ENCODE measurements around the gene CHMP6. TPM values are rescaled to one million over a fixed set of nuclear protein-coding genes. Genes with fewer than 3 reads are reported as not detected.

CHMP6 gene
- total RNA-seq, 5 donors from 2014 or later (not counting 1 experiment from before 2014, with no cell fraction given), result 25.0 to 48.9 (median 43.2) TPM

DNA sequence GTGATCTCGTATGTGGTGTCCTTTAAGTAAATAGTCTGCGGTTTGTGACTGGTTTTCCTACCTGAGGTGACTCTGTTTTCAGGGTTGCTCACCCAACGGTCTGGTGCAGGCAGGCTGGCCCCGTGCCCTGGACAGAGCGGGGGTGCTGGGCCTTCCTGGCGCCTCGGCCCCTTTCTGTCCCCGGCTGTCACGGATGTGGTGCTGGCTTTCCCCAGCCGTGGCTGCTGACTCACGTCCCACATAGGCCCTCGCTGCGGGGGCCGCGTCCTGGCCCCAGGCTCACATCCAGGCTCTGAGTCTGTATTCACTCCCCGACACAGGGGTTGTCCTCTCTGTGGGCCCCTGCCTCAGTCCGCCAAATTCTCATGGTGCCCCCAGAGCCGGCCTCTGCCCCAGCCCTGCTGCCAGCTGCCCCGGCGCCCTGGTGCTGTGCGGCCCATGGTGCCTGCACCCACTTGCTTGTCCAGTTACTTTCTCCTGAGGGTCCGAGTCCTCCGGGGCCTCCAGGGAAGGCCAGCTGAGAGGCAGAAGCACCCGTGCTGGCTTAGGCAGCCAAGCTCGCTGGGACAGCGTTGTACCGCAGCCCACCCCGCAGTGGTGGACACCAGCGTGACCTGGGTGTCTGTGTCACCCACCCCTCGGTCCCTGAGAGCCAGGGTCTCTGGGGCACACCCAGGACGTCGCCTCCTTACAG lies 5.9 kb downstream of the CHMP6 start:
- Mint-ChIP-seq H3K9me3 (no peaks in the 10 kb centered on the region), H3K27me3 (peaks cover 0 to 1% of the 10 kb centered on the region in 2 donors), H3K27ac (no peak overlapping the region), H3K36me3 (peaks cover 18% of the 10 kb centered on the region), H3K4me1 (peaks cover 11 to 17% (median 13%) of the 10 kb centered on the region in 3 donors), H3K4me3 (no peak overlapping the region)
- Histone ChIP-seq H3K4me3 (ENCODE audit: control insufficient read depth in 1 of 2, extremely low read depth in 1 of 2, low read length in 1 of 2) (no peak overlapping the region), H3K27me3 (replicated peaks in 1 of 2; ENCODE audit: control insufficient read depth in 2 of 2, extremely low read depth in 1 of 2, insufficient read depth in 2 of 2, low read length in 1 of 2) (peaks cover 0 to 3% of the 10 kb centered on the region in 2 experiments), H3K27ac (ENCODE audit: low read length) (no peak overlapping the region), H3K36me3 (ENCODE audit: control insufficient read depth in 2 of 2, extremely low read depth in 1 of 2, insufficient read depth in 1 of 2, low read length in 1 of 2) (peaks cover 28 to 39% of the 10 kb centered on the region in 2 donors), H3K9me3 (no peaks in the 10 kb centered on the region), H3K4me1 (ENCODE audit: control insufficient read depth in 1 of 2, extremely low read depth in 1 of 2, insufficient read depth in 2 of 2, low read length in 2 of 2) (peaks cover 2 to 19% of the 10 kb centered on the region in 2 experiments)
- no peak for ATAC-seq (replicated peaks in 1 of 4)
- 89% methylated on average over 32 of the region's 32 CpGs for WGBS (ENCODE audit: insufficient coverage)
- ChIA-PET POLR2A (no interaction called here), CTCF (no interaction called here)
- DNase-seq, result no peak

DNA sequence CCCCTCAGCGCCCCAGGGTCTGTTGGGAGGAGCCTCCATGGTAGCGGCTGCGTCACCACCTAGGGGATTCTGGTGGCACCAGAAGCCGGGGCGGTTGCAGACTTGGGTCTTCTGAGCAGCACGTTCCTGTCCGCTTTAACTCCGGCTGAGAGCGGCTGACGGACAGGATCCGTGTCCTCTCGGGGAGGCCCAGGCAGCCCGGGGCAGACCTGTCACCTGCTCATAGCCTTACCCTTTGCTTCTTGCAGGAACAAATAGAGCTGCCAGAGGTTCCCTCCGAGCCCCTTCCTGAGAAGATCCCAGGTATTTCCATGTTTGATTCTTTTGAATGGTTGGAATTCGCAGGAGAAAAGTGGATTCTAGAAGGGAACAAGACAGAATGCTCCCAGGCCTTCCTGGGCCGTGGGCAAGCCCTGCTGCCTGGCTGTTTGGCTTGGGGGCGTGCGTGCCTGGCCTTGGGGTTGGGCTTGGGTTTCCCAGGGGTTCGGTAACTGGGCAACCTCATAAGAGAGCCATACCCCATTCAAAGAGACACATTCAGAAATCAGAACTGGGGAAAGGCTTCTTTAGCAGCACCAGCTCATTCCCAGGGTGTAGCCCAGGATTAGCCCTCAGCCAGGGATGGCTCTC lies 6.6 kb downstream of the CHMP6 start:
- H3K27me3 Mint-ChIP-seq, result peaks cover 0 to 6% of the 10 kb centered on the region in 2 donors
- H3K4me3 Mint-ChIP-seq, result no peak overlapping the region
- H3K27me3 ChIP-seq (replicated peaks in 1 of 2; ENCODE audit: control insufficient read depth in 2 of 2, extremely low read depth in 1 of 2, insufficient read depth in 2 of 2, low read length in 1 of 2), result peaks cover 0 to 10% of the 10 kb centered on the region in 2 experiments
- H3K27ac ChIP-seq (ENCODE audit: low read length), result no peak overlapping the region
- no peak overlapping the region for H3K27ac Mint-ChIP-seq
- H3K4me1 Mint-ChIP-seq, result peaks cover 5 to 13% (median 8%) of the 10 kb centered on the region in 3 donors
- 98% methylated on average over 11 of the region's 19 CpGs for WGBS (ENCODE audit: insufficient coverage)
- POLR2A ChIA-PET, result no interaction called here
- peaks cover 28 to 39% of the 10 kb centered on the region in 2 donors for H3K36me3 ChIP-seq (ENCODE audit: control insufficient read depth in 2 of 2, extremely low read depth in 1 of 2, insufficient read depth in 1 of 2, low read length in 1 of 2)
- no peaks in the 10 kb centered on the region for H3K9me3 Mint-ChIP-seq
- CTCF ChIA-PET, result no interaction called here
- no peak overlapping the region for H3K4me3 ChIP-seq (ENCODE audit: control insufficient read depth in 1 of 2, extremely low read depth in 1 of 2, low read length in 1 of 2)
- H3K36me3 Mint-ChIP-seq, result peaks cover 18% of the 10 kb centered on the region
- DNase-seq (no peak), ATAC-seq (replicated peaks in 1 of 4) (no peak)
- H3K4me1 ChIP-seq (ENCODE audit: control insufficient read depth in 1 of 2, extremely low read depth in 1 of 2, insufficient read depth in 2 of 2, low read length in 2 of 2), result peaks cover 0 to 12% of the 10 kb centered on the region in 2 experiments
- H3K9me3 ChIP-seq, result no peaks in the 10 kb centered on the region

DNA sequence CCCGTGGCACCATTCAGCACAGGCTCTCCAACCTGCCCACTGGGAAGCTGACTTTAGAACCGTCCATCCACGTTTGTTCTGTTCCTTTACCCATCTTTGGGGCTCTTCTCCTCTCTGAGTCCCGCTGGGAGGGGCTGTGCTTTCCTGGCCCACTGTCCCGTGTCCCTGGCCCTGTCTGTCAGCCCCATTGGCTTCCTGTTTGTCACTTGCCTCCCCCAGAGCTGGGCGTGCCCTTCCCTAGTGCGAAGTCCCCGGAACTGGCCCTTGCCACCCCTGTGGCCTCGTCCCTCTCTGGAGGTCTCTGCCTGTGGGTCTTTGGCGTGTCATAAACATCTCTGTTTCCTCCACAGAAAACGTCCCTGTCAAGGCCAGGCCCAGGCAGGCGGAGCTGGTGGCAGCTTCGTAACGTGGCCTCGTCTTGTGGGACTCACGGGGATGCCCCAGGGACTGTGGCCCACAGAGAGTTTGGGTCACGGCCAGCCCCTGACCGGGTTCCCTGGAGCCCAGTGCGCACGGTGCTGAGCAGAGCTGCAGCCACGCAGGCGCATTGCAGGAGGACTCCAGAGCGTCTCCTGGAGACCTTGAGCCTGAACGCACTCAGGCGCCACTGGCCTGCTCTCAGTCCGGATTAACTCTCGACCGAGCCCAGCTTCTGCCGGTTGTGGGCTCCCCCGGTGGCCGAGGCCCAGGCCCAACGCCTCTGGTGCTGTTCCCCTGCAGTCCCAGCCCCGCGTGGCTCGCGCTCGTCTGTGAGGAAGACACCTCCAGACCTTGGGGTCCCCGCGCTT lies 7.3 kb downstream of the CHMP6 start:
- H3K4me3 ChIP-seq (ENCODE audit: control insufficient read depth in 1 of 2, extremely low read depth in 1 of 2, low read length in 1 of 2), result no peak overlapping the region
- no peak overlapping the region for H3K4me3 Mint-ChIP-seq
- no peaks in the 10 kb centered on the region for H3K9me3 ChIP-seq
- peaks cover 2 to 10% of the 10 kb centered on the region in 2 experiments for H3K4me1 ChIP-seq (ENCODE audit: control insufficient read depth in 1 of 2, extremely low read depth in 1 of 2, insufficient read depth in 2 of 2, low read length in 2 of 2)
- H3K36me3 Mint-ChIP-seq, result peaks cover 18% of the 10 kb centered on the region
- 93% methylated on average over 36 of the region's 39 CpGs for WGBS (ENCODE audit: insufficient coverage)
- H3K27me3 Mint-ChIP-seq, result peaks cover 0 to 11% of the 10 kb centered on the region in 2 donors
- POLR2A ChIA-PET, result no interaction called here
- H3K27ac ChIP-seq (ENCODE audit: low read length), result no peak overlapping the region
- peaks cover 5 to 11% (median 8%) of the 10 kb centered on the region in 3 donors for H3K4me1 Mint-ChIP-seq
- CTCF ChIA-PET, result no interaction called here
- H3K27ac Mint-ChIP-seq, result no peak overlapping the region
- H3K36me3 ChIP-seq (ENCODE audit: control insufficient read depth in 2 of 2, extremely low read depth in 1 of 2, insufficient read depth in 1 of 2, low read length in 1 of 2), result peaks cover 28 to 39% of the 10 kb centered on the region in 2 donors
- no peaks in the 10 kb centered on the region for H3K9me3 Mint-ChIP-seq
- peaks cover 2 to 17% of the 10 kb centered on the region in 2 experiments for H3K27me3 ChIP-seq (replicated peaks in 1 of 2; ENCODE audit: control insufficient read depth in 2 of 2, extremely low read depth in 1 of 2, insufficient read depth in 2 of 2, low read length in 1 of 2)
- ATAC-seq (replicated peaks in 1 of 4) (no peak), DNase-seq (no peak)

- DNase-seq (no peak), ATAC-seq (replicated peaks in 1 of 4) (no peak)
- H3K36me3 Mint-ChIP-seq, result peaks cover 18% of the 10 kb centered on the region
- H3K4me1 Mint-ChIP-seq, result peaks cover 8 to 15% (median 11%) of the 10 kb centered on the region in 3 donors
- Histone ChIP-seq H3K36me3 (ENCODE audit: control insufficient read depth in 2 of 2, extremely low read depth in 1 of 2, insufficient read depth in 1 of 2, low read length in 1 of 2) (peaks cover 28 to 39% of the 10 kb centered on the region in 2 donors), H3K27me3 (replicated peaks in 1 of 2; ENCODE audit: control insufficient read depth in 2 of 2, extremely low read depth in 1 of 2, insufficient read depth in 2 of 2, low read length in 1 of 2) (peaks cover 2 to 22% of the 10 kb centered on the region in 2 experiments), H3K27ac (ENCODE audit: low read length) (no peak overlapping the region), H3K9me3 (no peaks in the 10 kb centered on the region), H3K4me3 (ENCODE audit: control insufficient read depth in 1 of 2, extremely low read depth in 1 of 2, low read length in 1 of 2) (no peak overlapping the region), H3K4me1 (ENCODE audit: control insufficient read depth in 1 of 2, extremely low read depth in 1 of 2, insufficient read depth in 2 of 2, low read length in 2 of 2) (peaks cover 2 to 11% of the 10 kb centered on the region in 2 experiments)
- no peak overlapping the region for H3K4me3 Mint-ChIP-seq
- no peak overlapping the region for H3K27ac Mint-ChIP-seq
- peaks cover 2 to 14% of the 10 kb centered on the region in 2 donors for H3K27me3 Mint-ChIP-seq
- POLR2A ChIA-PET, result no interaction called here
- CTCF ChIA-PET, result interaction anchor here in 1 of 2 donors (0.6 kb wide), 1 partner anchor 693 kb away, joined by 7 read pairs; no protein-coding TSS in a partner anchor
- H3K9me3 Mint-ChIP-seq, result no peaks in the 10 kb centered on the region
- 97% methylated on average over 39 of the region's 40 CpGs for WGBS (ENCODE audit: insufficient coverage)
Measured at GRCh38 chr17:80999536-81000333, 8.1 kb downstream of the CHMP6 start.

- H3K4me1 ChIP-seq (ENCODE audit: control insufficient read depth in 1 of 2, extremely low read depth in 1 of 2, insufficient read depth in 2 of 2, low read length in 2 of 2), result peaks cover 2 to 14% of the 10 kb centered on the region in 2 experiments
- WGBS (ENCODE audit: insufficient coverage), result 98% methylated on average over 7 of the region's 8 CpGs
- H3K36me3 Mint-ChIP-seq, result peaks cover 18% of the 10 kb centered on the region
- no peak overlapping the region for H3K27ac Mint-ChIP-seq
- no peak overlapping the region for H3K27ac ChIP-seq (ENCODE audit: low read length)
- H3K4me3 ChIP-seq (ENCODE audit: control insufficient read depth in 1 of 2, extremely low read depth in 1 of 2, low read length in 1 of 2), result no peak overlapping the region
- ChIA-PET POLR2A (no interaction called here), CTCF (interaction anchor here in 1 of 2 donors (0.6 kb wide), 1 partner anchor 694 kb away, joined by 7 read pairs; no protein-coding TSS in a partner anchor)
- no peaks in the 10 kb centered on the region for H3K9me3 ChIP-seq
- peaks cover 2 to 27% of the 10 kb centered on the region in 2 experiments for H3K27me3 ChIP-seq (replicated peaks in 1 of 2; ENCODE audit: control insufficient read depth in 2 of 2, extremely low read depth in 1 of 2, insufficient read depth in 2 of 2, low read length in 1 of 2)
- H3K27me3 Mint-ChIP-seq, result peaks cover 5 to 18% of the 10 kb centered on the region in 2 donors
- no peak for DNase-seq
- H3K4me1 Mint-ChIP-seq, result peaks cover 12 to 17% (median 13%) of the 10 kb centered on the region in 3 donors
- H3K4me3 Mint-ChIP-seq, result no peak overlapping the region
- H3K36me3 ChIP-seq (ENCODE audit: control insufficient read depth in 2 of 2, extremely low read depth in 1 of 2, insufficient read depth in 1 of 2, low read length in 1 of 2), result peaks cover 24 to 35% of the 10 kb centered on the region in 2 donors
- no peaks in the 10 kb centered on the region for H3K9me3 Mint-ChIP-seq
- no peak for ATAC-seq (replicated peaks in 1 of 4)
Measured at GRCh38 chr17:81000334-81000630, 8.6 kb downstream of the CHMP6 start.
